ENCODE measurements around the gene CPS1.

Gene CPS1

DNA sequence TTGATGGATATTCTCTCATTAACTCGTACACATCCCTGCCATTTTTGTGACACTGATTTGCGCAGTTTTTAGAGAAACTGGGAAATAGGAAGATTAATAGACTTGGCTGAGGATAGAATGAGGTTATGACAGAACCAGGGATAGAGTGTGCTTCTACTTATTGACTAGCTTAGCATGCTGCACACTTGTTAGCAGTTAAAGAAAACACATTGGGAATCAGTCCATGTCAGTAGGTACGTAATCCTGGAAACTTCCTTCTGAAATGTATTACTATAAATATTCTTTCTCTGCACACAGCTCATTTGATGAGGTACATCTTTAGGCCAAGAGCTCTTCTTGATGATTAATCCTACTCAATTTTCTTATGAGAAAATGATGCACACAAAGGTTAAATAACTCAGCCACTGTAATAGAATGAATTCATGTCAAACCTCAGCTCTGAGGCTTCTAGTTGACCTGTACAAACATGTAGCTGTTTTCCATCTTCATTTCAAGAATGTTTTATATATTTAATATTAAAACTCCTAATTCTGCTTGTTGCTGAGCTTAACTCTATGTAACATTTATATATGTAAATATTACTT, 12.3 kb upstream of the CPS1 start:
- no peaks in the 10 kb centered on the region for H4K20me1 ChIP-seq (ENCODE audit: insufficient read depth, low read length)
- H3K27ac ChIP-seq (ENCODE audit: low read length) = no peak overlapping the region
- no peaks in the 10 kb centered on the region for H3K36me3 ChIP-seq (ENCODE audit: insufficient read depth, low read length)
- H3K9ac ChIP-seq (ENCODE audit: low read depth, low read length) = no peak overlapping the region
- no peak overlapping the region for H3K4me3 ChIP-seq (ENCODE audit: low read depth in 1 of 2, low read length in 2 of 2)
- no peak overlapping the region for H3K4me2 ChIP-seq (ENCODE audit: insufficient read depth, low read length)
- H3K9me3 ChIP-seq (ENCODE audit: insufficient read depth, low read length, severe bottlenecking) = no peaks in the 10 kb centered on the region
- no peaks in the 10 kb centered on the region for H3K79me2 ChIP-seq (ENCODE audit: insufficient read depth, low read length)
- no peak for ATAC-seq (ENCODE audit: insufficient read depth, low read depth)
- no peaks in the 10 kb centered on the region for H3K4me1 ChIP-seq (ENCODE audit: insufficient read depth, low read length)
- DNase-seq = no peak
- no peak overlapping the region for H2AFZ ChIP-seq (ENCODE audit: low read depth, low read length)
- H3K27me3 ChIP-seq (ENCODE audit: insufficient read depth, low read length, poor library complexity) = no peaks in the 10 kb centered on the region
- TF ChIP-seq, protein P1, sequence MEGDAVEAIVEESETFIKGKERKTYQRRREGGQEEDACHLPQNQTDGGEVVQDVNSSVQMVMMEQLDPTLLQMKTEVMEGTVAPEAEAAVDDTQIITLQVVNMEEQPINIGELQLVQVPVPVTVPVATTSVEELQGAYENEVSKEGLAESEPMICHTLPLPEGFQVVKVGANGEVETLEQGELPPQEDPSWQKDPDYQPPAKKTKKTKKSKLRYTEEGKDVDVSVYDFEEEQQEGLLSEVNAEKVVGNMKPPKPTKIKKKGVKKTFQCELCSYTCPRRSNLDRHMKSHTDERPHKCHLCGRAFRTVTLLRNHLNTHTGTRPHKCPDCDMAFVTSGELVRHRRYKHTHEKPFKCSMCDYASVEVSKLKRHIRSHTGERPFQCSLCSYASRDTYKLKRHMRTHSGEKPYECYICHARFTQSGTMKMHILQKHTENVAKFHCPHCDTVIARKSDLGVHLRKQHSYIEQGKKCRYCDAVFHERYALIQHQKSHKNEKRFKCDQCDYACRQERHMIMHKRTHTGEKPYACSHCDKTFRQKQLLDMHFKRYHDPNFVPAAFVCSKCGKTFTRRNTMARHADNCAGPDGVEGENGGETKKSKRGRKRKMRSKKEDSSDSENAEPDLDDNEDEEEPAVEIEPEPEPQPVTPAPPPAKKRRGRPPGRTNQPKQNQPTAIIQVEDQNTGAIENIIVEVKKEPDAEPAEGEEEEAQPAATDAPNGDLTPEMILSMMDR (IDR thresholded peaks at IDR 0.05; ENCODE audit: borderline replicate concordance, extremely low read depth, low read length, poor library complexity, severe bottlenecking) = no peak
- no peak for TF ChIP-seq EZH2 (IDR thresholded peaks at IDR 0.05; ENCODE audit: borderline replicate concordance, low read depth, low read length, severe bottlenecking)

DNA sequence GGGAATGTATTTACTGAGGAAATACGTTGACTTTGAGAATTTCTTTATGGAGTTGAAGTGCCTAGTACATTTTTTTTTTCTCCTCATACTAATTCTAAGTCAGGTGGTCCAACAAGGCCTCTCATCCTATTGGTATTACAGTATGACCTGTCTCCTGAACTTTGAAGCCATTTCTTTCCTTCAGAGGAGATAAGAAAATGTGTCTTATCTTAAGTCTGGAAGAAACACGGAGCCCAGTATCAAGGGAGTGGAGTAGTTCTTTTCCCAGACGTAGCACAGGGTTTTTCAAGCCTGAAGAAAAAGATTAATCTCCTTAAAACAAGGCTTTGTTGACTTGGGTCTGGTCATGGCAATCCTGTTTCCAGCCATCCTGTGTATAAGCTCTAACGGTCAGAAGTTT, 11.6 kb upstream of the CPS1 start:
- H3K4me1 ChIP-seq (ENCODE audit: insufficient read depth, low read length) = no peaks in the 10 kb centered on the region
- DNase-seq (no peak), ATAC-seq (ENCODE audit: insufficient read depth, low read depth) (no peak)
- no peak for TF ChIP-seq EZH2 (IDR thresholded peaks at IDR 0.05; ENCODE audit: borderline replicate concordance, low read depth, low read length, severe bottlenecking)
- TF ChIP-seq, protein P1 (IDR thresholded peaks at IDR 0.05; ENCODE audit: borderline replicate concordance, extremely low read depth, low read length, poor library complexity, severe bottlenecking) = no peak
- no peaks in the 10 kb centered on the region for H4K20me1 ChIP-seq (ENCODE audit: insufficient read depth, low read length)
- no peaks in the 10 kb centered on the region for H3K27me3 ChIP-seq (ENCODE audit: insufficient read depth, low read length, poor library complexity)
- H3K4me2 ChIP-seq (ENCODE audit: insufficient read depth, low read length) = no peak overlapping the region
- no peaks in the 10 kb centered on the region for H3K36me3 ChIP-seq (ENCODE audit: insufficient read depth, low read length)
- H3K9me3 ChIP-seq (ENCODE audit: insufficient read depth, low read length, severe bottlenecking) = no peaks in the 10 kb centered on the region
- no peak overlapping the region for H3K27ac ChIP-seq (ENCODE audit: low read length)
- no peak overlapping the region for H2AFZ ChIP-seq (ENCODE audit: low read depth, low read length)
- no peaks in the 10 kb centered on the region for H3K79me2 ChIP-seq (ENCODE audit: insufficient read depth, low read length)
- no peak overlapping the region for H3K4me3 ChIP-seq (ENCODE audit: low read depth in 1 of 2, low read length in 2 of 2)
- H3K9ac ChIP-seq (ENCODE audit: low read depth, low read length) = no peak overlapping the region

DNA sequence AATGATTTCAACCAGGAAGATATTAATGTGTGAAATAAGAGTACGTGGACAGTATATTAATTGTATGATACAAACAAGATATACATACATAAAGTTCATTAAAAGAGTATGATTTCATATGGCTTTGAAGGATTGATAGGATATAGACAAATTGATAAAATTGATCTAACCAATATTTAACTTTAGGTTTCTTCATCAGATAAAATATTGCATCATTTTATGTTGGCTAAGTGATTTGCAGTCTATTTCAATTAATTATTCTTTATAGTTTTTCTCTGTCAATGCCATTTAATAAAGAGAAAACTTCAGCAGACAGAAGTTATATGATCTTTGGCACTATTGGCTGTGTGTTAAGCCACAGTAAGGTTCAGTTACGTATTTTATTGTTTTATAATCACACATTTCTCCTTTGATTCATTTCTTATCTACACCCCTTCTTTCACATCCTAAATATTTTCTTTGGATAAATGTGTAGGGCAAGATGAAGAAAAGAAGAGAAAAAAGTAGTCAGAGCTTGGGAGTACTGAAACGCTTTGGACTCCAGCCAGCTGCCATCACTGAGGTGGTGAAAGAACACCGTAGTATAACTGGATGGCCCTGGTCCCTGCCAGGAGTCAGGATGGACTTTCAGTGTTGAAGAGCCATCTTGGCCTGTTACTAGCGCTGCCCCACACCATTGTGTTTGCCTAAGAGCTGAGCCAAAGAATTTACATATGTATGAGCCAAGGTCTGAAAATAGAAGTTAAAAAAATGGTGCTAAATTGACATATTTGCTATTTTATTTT, 9.8 kb upstream of the CPS1 start:
- TF ChIP-seq, protein P1 (IDR thresholded peaks at IDR 0.05; ENCODE audit: borderline replicate concordance, extremely low read depth, low read length, poor library complexity, severe bottlenecking) = no peak
- TF ChIP-seq EZH2 (IDR thresholded peaks at IDR 0.05; ENCODE audit: borderline replicate concordance, low read depth, low read length, severe bottlenecking) = no peak
- Histone ChIP-seq H4K20me1 (ENCODE audit: insufficient read depth, low read length) (no peaks in the 10 kb centered on the region), H3K9me3 (ENCODE audit: insufficient read depth, low read length, severe bottlenecking) (no peaks in the 10 kb centered on the region), H3K27me3 (ENCODE audit: insufficient read depth, low read length, poor library complexity) (no peaks in the 10 kb centered on the region), H3K36me3 (ENCODE audit: insufficient read depth, low read length) (no peaks in the 10 kb centered on the region), H3K9ac (ENCODE audit: low read depth, low read length) (no peak overlapping the region), H3K27ac (ENCODE audit: low read length) (no peak overlapping the region), H3K4me3 (ENCODE audit: low read depth in 1 of 2, low read length in 2 of 2) (no peak overlapping the region), H3K4me2 (ENCODE audit: insufficient read depth, low read length) (no peak overlapping the region), H2AFZ (ENCODE audit: low read depth, low read length) (no peak overlapping the region), H3K4me1 (ENCODE audit: insufficient read depth, low read length) (no peaks in the 10 kb centered on the region), H3K79me2 (ENCODE audit: insufficient read depth, low read length) (no peaks in the 10 kb centered on the region)
- DNase-seq (no peak), ATAC-seq (ENCODE audit: insufficient read depth, low read depth) (no peak)

Measured in DND-41 (cell line).